ENCODE data around the gene SCP2. TPM values are rescaled to one million over a fixed set of nuclear protein-coding genes. Genes with fewer than 3 reads are reported as not detected.

Gene SCP2
- polyA plus RNA-seq, 1 of the 3 experiments (the other 2 are of a cell fraction): 49.5 TPM

- H3K4me3 ChIP-seq (ENCODE audit: low read depth in 2 of 2, low read length in 1 of 2): no peak overlapping the region
- no peaks in the 10 kb centered on the region for H3K36me3 ChIP-seq (replicated peaks in 1 of 2; ENCODE audit: control insufficient read depth in 1 of 2, insufficient read depth in 2 of 2, low read length in 1 of 2)
- no peaks in the 10 kb centered on the region for H3K9me3 ChIP-seq
- DNase-seq: no peak
- no peaks in the 10 kb centered on the region for H3K4me1 ChIP-seq (ENCODE audit: control insufficient read depth in 1 of 2, insufficient read depth in 2 of 2, low read depth in 1 of 2, low read length in 1 of 2)
- H3K79me2 ChIP-seq (ENCODE audit: insufficient read depth): no peaks in the 10 kb centered on the region
- H4K20me1 ChIP-seq (ENCODE audit: insufficient read depth): no peaks in the 10 kb centered on the region
- TF ChIP-seq EP300 (IDR thresholded peaks at IDR 0.05; ENCODE audit: borderline replicate concordance in 1 of 2, low read depth in 1 of 2, low read length in 1 of 2): no peak
- TF ChIP-seq SIN3A (IDR thresholded peaks at IDR 0.05; ENCODE audit: borderline replicate concordance, low read depth, low read length): no peak
- TF ChIP-seq FOSL2 (IDR thresholded peaks at IDR 0.05; ENCODE audit: borderline replicate concordance, low read depth): no peak
- TF ChIP-seq MEF2A (IDR thresholded peaks at IDR 0.05; ENCODE audit: borderline replicate concordance, low read depth): no peak
- TF ChIP-seq SMC3 (IDR thresholded peaks at IDR 0.05; ENCODE audit: low read depth, low read length): no peak
- TF ChIP-seq NFIC (IDR thresholded peaks at IDR 0.05; ENCODE audit: borderline replicate concordance): no peak
- TF ChIP-seq RAD21 (IDR thresholded peaks at IDR 0.05; ENCODE audit: low read length): no peak
- no peak for TF ChIP-seq MAX (IDR thresholded peaks at IDR 0.05; ENCODE audit: low read depth)
- no peak for TF ChIP-seq ELF1 (IDR thresholded peaks at IDR 0.05)
- POLR2A ChIA-PET: no interaction called here
- H3K27me3 ChIP-seq (ENCODE audit: insufficient read depth): no peaks in the 10 kb centered on the region
- no peak overlapping the region for H3K27ac ChIP-seq (ENCODE audit: low read depth in 2 of 2, low read length in 1 of 2)
- no peak overlapping the region for H3K9ac ChIP-seq
- no peak overlapping the region for H2AFZ ChIP-seq (ENCODE audit: low read depth)
- CTCF ChIA-PET: interaction anchor here (0.7 to 2.4 kb wide), 6 partner anchors 11 to 258 kb away, joined by 3 to 10 read pairs (median 4); no protein-coding TSS in a partner anchor
- 98% methylated on average over 7 of the region's 7 CpGs for WGBS (ENCODE audit: low lambda C conversion rate)
- H3K4me2 ChIP-seq: no peak overlapping the region
- no peaks in the 10 kb centered on the region for H3K9me2 ChIP-seq
- no peaks in the 10 kb centered on the region for H3F3A ChIP-seq (replicated peaks; ENCODE audit: insufficient read depth)
Observed at GRCh38 chr1:52919051-52919722, 7.9 kb upstream of the SCP2 start.

- CTCF ChIA-PET: interaction anchor here (1.7 kb wide), 1 partner anchor 16 kb away, joined by 4 read pairs; no protein-coding TSS in a partner anchor
- POLR2A ChIA-PET: no interaction called here
Observed at GRCh38 chr1:52919723-52920483, 7.2 kb upstream of the SCP2 start.

More at GRCh38 chr1:52919723-52920483, 7.2 kb upstream of the SCP2 start:
- Histone ChIP-seq H3K9me2 (no peaks in the 10 kb centered on the region), H3F3A (replicated peaks; ENCODE audit: insufficient read depth) (no peaks in the 10 kb centered on the region), H3K4me2 (no peak overlapping the region), H4K20me1 (ENCODE audit: insufficient read depth) (no peaks in the 10 kb centered on the region), H3K4me1 (ENCODE audit: control insufficient read depth in 1 of 2, insufficient read depth in 2 of 2, low read depth in 1 of 2, low read length in 1 of 2) (no peaks in the 10 kb centered on the region), H2AFZ (ENCODE audit: low read depth) (no peak overlapping the region), H3K4me3 (ENCODE audit: low read depth in 2 of 2, low read length in 1 of 2) (no peak overlapping the region), H3K27me3 (ENCODE audit: insufficient read depth) (no peaks in the 10 kb centered on the region), H3K79me2 (ENCODE audit: insufficient read depth) (no peaks in the 10 kb centered on the region), H3K36me3 (replicated peaks in 1 of 2; ENCODE audit: control insufficient read depth in 1 of 2, insufficient read depth in 2 of 2, low read length in 1 of 2) (no peaks in the 10 kb centered on the region), H3K27ac (ENCODE audit: low read depth in 2 of 2, low read length in 1 of 2) (no peak overlapping the region), H3K9me3 (no peaks in the 10 kb centered on the region), H3K9ac (no peak overlapping the region)
- WGBS (ENCODE audit: low lambda C conversion rate): 89% methylated on average over 10 of the region's 10 CpGs
- TF ChIP-seq CHD2 (IDR thresholded peaks at IDR 0.05; ENCODE audit: low read length, partially characterized antibody) (no peak), TAF1 (IDR thresholded peaks at IDR 0.05; ENCODE audit: borderline replicate concordance, low read depth, low read length) (no peak), TCF12 (IDR thresholded peaks at IDR 0.05) (no peak), MXI1 (IDR thresholded peaks at IDR 0.05; ENCODE audit: low read depth, low read length) (no peak), EZH2phosphoT487 (IDR thresholded peaks at IDR 0.05; ENCODE audit: borderline replicate concordance, low read depth) (no peak), JUND (IDR thresholded peaks at IDR 0.05) (no peak), ZBTB33 (IDR thresholded peaks at IDR 0.05; ENCODE audit: borderline replicate concordance, low read depth) (no peak), RAD21 (IDR thresholded peaks at IDR 0.05; ENCODE audit: low read length) (no peak), EP300 (IDR thresholded peaks at IDR 0.05; ENCODE audit: borderline replicate concordance in 1 of 2, low read depth in 1 of 2, low read length in 1 of 2) (no peak), USF2 (IDR thresholded peaks at IDR 0.05; ENCODE audit: borderline replicate concordance, low read depth, low read length) (no peak), TEAD4 (IDR thresholded peaks at IDR 0.05; ENCODE audit: borderline replicate concordance, insufficient read depth) (no peak), FOSL2 (IDR thresholded peaks at IDR 0.05; ENCODE audit: borderline replicate concordance, low read depth) (no peak), FOXJ3 (CRISPR knock-in tag; IDR thresholded peaks at IDR 0.05) (no peak), FOXM1 (IDR thresholded peaks at IDR 0.05; ENCODE audit: low read depth) (no peak)
- no peak for DNase-seq

Measured in SK-N-SH (cell line).